HepG2 (cell line): ENCODE data around the gene SGIP1. TPM values are rescaled to one million over a fixed set of nuclear protein-coding genes. Genes with fewer than 3 reads are reported as not detected.

ENCODE experiments used
- ATAC-seq: fragments of 200-7000 bp; cut with Tn5 transposase; 3 replicates; pipeline ENCODE4 v1.9.1; 2020; ENCODE audit warnings: mild to moderate bottlenecking, moderate library complexity
- BruUV-seq: library from RNA; stranded (reverse); fragments of 400-500 nt; replicated peaks from 2 replicates; lab custom pipeline; 2021; lab: Mats Ljungman, UMichigan
- CTCF ChIA-PET: fragments of 300-600 bp; formaldehyde crosslinking; extraction: SDS; loops from one replicate; lab custom pipeline; 2021; ENCODE audit warnings: low total read pairs, inconsistent platforms, low intra/inter-chr PET ratio; lab: Yijun Ruan, JAX
- POLR2A ChIA-PET: fragments of 350-600 bp; sonication (Branson Sonifier 250); formaldehyde crosslinking; loops from one replicate; lab custom pipeline; 2020; ENCODE audit warnings: antibody characterized with exemption, inconsistent platforms; lab: Yijun Ruan, JAX
- DNase-seq: peaks from one replicate; pipeline ENCODE4 v3.0.0-alpha.2; 2015; ENCODE audit warnings: low spot score
- FAIRE-seq: peaks from 3 replicates; lab custom pipeline; 2011; peaks lifted over from hg19 to GRCh38; lab: Jason Lieb, UNC
- H2AFZ ChIP-seq: one replicate; pipeline ENCODE4 v1.6.1; 2011; ENCODE audit warnings: low read length, inconsistent platforms
- H3K27ac ChIP-seq: fragments of 300-600 bp; 3 replicates; pipeline ENCODE4 v1.8.0; 2011; ENCODE audit warnings: mixed run types, mild to moderate bottlenecking, mixed read lengths, low read length, inconsistent platforms; ENCODE audit not compliant: insufficient read depth; ENCODE audit errors: extremely low read length
- H3K27me3 ChIP-seq, 2 experiments: fragments of 200-600 bp in 1 of 2; 2 replicates in 1 of 2; 3 replicates in 1 of 2; pipeline versions ENCODE4 v1.6.0 to v1.8.0; 2011; ENCODE audit warnings: low read length in 2 of 2, mild to moderate bottlenecking in 2 of 2, moderate library complexity in 2 of 2, inconsistent platforms in 1 of 2; ENCODE audit not compliant: insufficient read depth in 2 of 2, control insufficient read depth in 1 of 2
- H3K36me3 ChIP-seq, 2 experiments: fragments of 200-600 bp in 1 of 2; replicated peaks in 1 of 2; 2 replicates in 1 of 2; 3 replicates in 1 of 2; pipeline versions ENCODE4 v1.5.1 to v1.8.0; 2011; ENCODE audit warnings: low read length in 2 of 2, inconsistent platforms in 1 of 2; ENCODE audit not compliant: insufficient read depth in 2 of 2, control insufficient read depth in 1 of 2
- H3K4me1 ChIP-seq: 2 replicates; pipeline ENCODE4 v1.5.1; 2012; ENCODE audit warnings: low read length, inconsistent platforms; ENCODE audit not compliant: insufficient read depth
- H3K4me2 ChIP-seq: 2 replicates; pipeline ENCODE4 v1.6.0; 2011; ENCODE audit warnings: low read depth, low read length, inconsistent platforms
- H3K4me3 ChIP-seq, 3 experiments: fragments of 200-600 bp in 1 of 3; sonication (generic), shearing (Covaris generic) in 1 of 3; replicated peaks in 1 of 3; 2 replicates each; pipeline ENCODE4 v1.5.1; 2011 to 2016; ENCODE audit warnings: low read length in 3 of 3, inconsistent platforms in 2 of 3, low read depth in 2 of 3, mild to moderate bottlenecking in 2 of 3, control low read depth in 1 of 3, mixed read lengths in 1 of 3; ENCODE audit not compliant: insufficient read depth in 1 of 3
- H3K79me2 ChIP-seq: one replicate; pipeline ENCODE4 v1.6.1; 2011; ENCODE audit warnings: low read length, inconsistent platforms; ENCODE audit not compliant: insufficient read depth
- H3K9ac ChIP-seq: 2 replicates; pipeline ENCODE4 v1.6.0; 2011; ENCODE audit warnings: mild to moderate bottlenecking, low read depth, low read length, inconsistent platforms; ENCODE audit not compliant: insufficient read depth
- H3K9me3 ChIP-seq: 2 replicates; pipeline ENCODE4 v1.5.1; 2012; ENCODE audit warnings: mild to moderate bottlenecking, low read length
- H4K20me1 ChIP-seq: 2 replicates; pipeline ENCODE4 v1.6.0; 2011; ENCODE audit warnings: inconsistent platforms, mild to moderate bottlenecking, low read length, moderate library complexity; ENCODE audit not compliant: insufficient read depth
- GMEB2 ChIP-seq: IDR thresholded peaks from 2 replicates; pipeline ENCODE4 v1.6.1; 2016; ENCODE audit warnings: missing biosample characterization, missing genetic modification reagents, low read depth
- HNRNPLL ChIP-seq: fragments of 200-400 bp; formaldehyde crosslinking; IDR thresholded peaks from 2 replicates; pipeline ENCODE4 v1.6.1; 2017; ENCODE audit warnings: mild to moderate bottlenecking, low read depth, low read length; ENCODE audit not compliant: poor library complexity, severe bottlenecking
- MATR3 ChIP-seq: sonication (generic); formaldehyde crosslinking; IDR thresholded peaks from 2 replicates; pipeline ENCODE4 v1.4.0; 2020; ENCODE audit warnings: missing genetic modification reagents
- MZF1 ChIP-seq: sonication (generic); formaldehyde crosslinking; IDR thresholded peaks from 2 replicates; pipeline ENCODE4 v1.8.1; 2023; ENCODE audit warnings: mild to moderate bottlenecking, missing genetic modification reagents, borderline replicate concordance
- PHF5A ChIP-seq: IDR thresholded peaks from one replicate; pipeline ENCODE4 v1.6.1; 2018; ENCODE audit warnings: low read depth, missing genetic modification reagents; ENCODE audit not compliant: unreplicated experiment
- SCMH1 ChIP-seq: sonication (generic); formaldehyde crosslinking; IDR thresholded peaks from 2 replicates; pipeline ENCODE4 v1.9.0; 2021; ENCODE audit warnings: missing genetic modification reagents, mild to moderate bottlenecking, borderline replicate concordance
- ZFY ChIP-seq: sonication (generic); formaldehyde crosslinking; IDR thresholded peaks from 2 replicates; pipeline ENCODE4 v1.4.0; 2020; ENCODE audit warnings: missing genetic modification reagents
- ZNF10 ChIP-seq: sonication (generic); formaldehyde crosslinking; IDR thresholded peaks from 2 replicates; pipeline ENCODE4 v1.4.0; 2020; ENCODE audit warnings: mild to moderate bottlenecking, low read depth, missing genetic modification reagents, borderline replicate concordance
- ZNF180 ChIP-seq: sonication (generic); formaldehyde crosslinking; IDR thresholded peaks from 2 replicates; pipeline ENCODE4 v1.4.0; 2020; ENCODE audit warnings: low read depth, missing genetic modification reagents, borderline replicate concordance
- ZNF382 ChIP-seq: sonication (generic); formaldehyde crosslinking; IDR thresholded peaks from 2 replicates; pipeline ENCODE4 v1.5.0; 2020; ENCODE audit warnings: missing genetic modification reagents, mild to moderate bottlenecking, borderline replicate concordance
- ZNF720 ChIP-seq: sonication (generic); formaldehyde crosslinking; IDR thresholded peaks from 2 replicates; pipeline ENCODE4 v1.4.0; 2020; ENCODE audit warnings: missing genetic modification reagents
- ZSCAN29 ChIP-seq: sonication (generic); formaldehyde crosslinking; conservative IDR thresholded peaks from 2 replicates; pipeline ENCODE4 v1.4.0; 2020; ENCODE audit warnings: mild to moderate bottlenecking, missing genetic modification reagents
- in situ Hi-C: cut with HindIII; loops from 2 replicates; pipeline ENCODE4 v1.10.0; 2017; ENCODE audit warnings: low pct_unique_long_range_greater_than_20kb; ENCODE audit not compliant: extremely low pct_ligation_motif_present
- intact Hi-C: fragments of 100-400 bp; cut with micrococcal nuclease; formaldehyde crosslinking; loops from one replicate; pipeline ENCODE4 v1.10.0; 2022; ENCODE audit not compliant: unreplicated experiment
- polyA plus RNA-seq, 8 experiments: library from polyadenylated mRNA; depleted of rRNA in 3 of 8; stranded (reverse) in 7 of 8; unstranded in 1 of 8; fragments of >200 nt; fragmentation: Illumina TruSeq in 4 of 8; extraction: Trizol in 4 of 8; gene quantifications; 2 replicates each; pipeline versions ENCODE4 v1.2.1 to v1.2.3, GENCODE V29; 2011 to 2016; ENCODE audit warnings: low read depth in 4 of 8, missing spikeins in 1 of 8, mixed read lengths in 1 of 8; ENCODE audit not compliant: insufficient read depth in 1 of 8
- total RNA-seq, 5 experiments: library from RNA; depleted of rRNA; stranded (reverse); fragments of >200 nt; fragmentation: Illumina TruSeq; extraction: Trizol; gene quantifications; 2 replicates each; pipeline ENCODE4 v1.2.3, GENCODE V29; 2016; ENCODE audit warnings: low read depth in 1 of 5
- TF ChIP-seq, protein P1 (sequence below): sonication (generic); formaldehyde crosslinking; IDR thresholded peaks from 2 replicates; pipeline ENCODE4 v1.4.0; 2020; ENCODE audit warnings: missing genetic modification reagents, mild to moderate bottlenecking, borderline replicate concordance

Gene SGIP1
- total and polyA plus RNA-seq, 2 of the 13 experiments (the other 11 are each of a cell fraction or from before 2014, with no cell fraction given), result not detected

GRCh38 chr1:66764994-66765578 lies 231.1 kb downstream of the SGIP1 start (continued):
- TF ChIP-seq SCMH1 (CRISPR knock-in tag), result no peak

- TF ChIP-seq, protein P1, sequence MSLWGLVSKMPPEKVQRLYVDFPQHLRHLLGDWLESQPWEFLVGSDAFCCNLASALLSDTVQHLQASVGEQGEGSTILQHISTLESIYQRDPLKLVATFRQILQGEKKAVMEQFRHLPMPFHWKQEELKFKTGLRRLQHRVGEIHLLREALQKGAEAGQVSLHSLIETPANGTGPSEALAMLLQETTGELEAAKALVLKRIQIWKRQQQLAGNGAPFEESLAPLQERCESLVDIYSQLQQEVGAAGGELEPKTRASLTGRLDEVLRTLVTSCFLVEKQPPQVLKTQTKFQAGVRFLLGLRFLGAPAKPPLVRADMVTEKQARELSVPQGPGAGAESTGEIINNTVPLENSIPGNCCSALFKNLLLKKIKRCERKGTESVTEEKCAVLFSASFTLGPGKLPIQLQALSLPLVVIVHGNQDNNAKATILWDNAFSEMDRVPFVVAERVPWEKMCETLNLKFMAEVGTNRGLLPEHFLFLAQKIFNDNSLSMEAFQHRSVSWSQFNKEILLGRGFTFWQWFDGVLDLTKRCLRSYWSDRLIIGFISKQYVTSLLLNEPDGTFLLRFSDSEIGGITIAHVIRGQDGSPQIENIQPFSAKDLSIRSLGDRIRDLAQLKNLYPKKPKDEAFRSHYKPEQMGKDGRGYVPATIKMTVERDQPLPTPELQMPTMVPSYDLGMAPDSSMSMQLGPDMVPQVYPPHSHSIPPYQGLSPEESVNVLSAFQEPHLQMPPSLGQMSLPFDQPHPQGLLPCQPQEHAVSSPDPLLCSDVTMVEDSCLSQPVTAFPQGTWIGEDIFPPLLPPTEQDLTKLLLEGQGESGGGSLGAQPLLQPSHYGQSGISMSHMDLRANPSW (CRISPR knock-in tag), result no peak
- TF ChIP-seq PHF5A (CRISPR knock-in tag), result no peak
- no peak for TF ChIP-seq MATR3 (CRISPR knock-in tag)
- no peak for TF ChIP-seq ZNF720
- no peak for TF ChIP-seq MZF1
- no peak for TF ChIP-seq GMEB2
- no peak for TF ChIP-seq ZNF382
- TF ChIP-seq ZFY (CRISPR knock-in tag), result no peak
- TF ChIP-seq ZNF180 (CRISPR knock-in tag), result no peak
- TF ChIP-seq ZNF10 (CRISPR knock-in tag), result no peak
- no peak for TF ChIP-seq HNRNPLL
- TF ChIP-seq ZSCAN29 (CRISPR knock-in tag), result no peak
- Histone ChIP-seq H3K4me2 (no peak overlapping the region), H3K79me2 (no peaks in the 10 kb centered on the region), H3K4me1 (no peaks in the 10 kb centered on the region), H4K20me1 (no peaks in the 10 kb centered on the region), H3K9me3 (no peaks in the 10 kb centered on the region), H3K27ac (no peak overlapping the region), H3K27me3 (no peaks in the 10 kb centered on the region), H3K9ac (no peak overlapping the region), H2AFZ (no peak overlapping the region), H3K36me3 (no peaks in the 10 kb centered on the region), H3K4me3 (no peak overlapping the region)
- intact Hi-C loops (loop anchor here (5.0 kb wide), 1 partner anchor 160 kb away; no protein-coding TSS in a partner anchor), in situ Hi-C loops (loop anchor here (10.0 kb wide), 1 partner anchor 377 kb away; no protein-coding TSS in a partner anchor)
- no TSS peak for BruUV-seq
- POLR2A ChIA-PET, result no interaction called here
- ATAC-seq (no peak), DNase-seq (no peak), FAIRE-seq (no peak)
- CTCF ChIA-PET, result no interaction called here
These were observed 233.7 kb downstream of the SGIP1 start for GRCh38 chr1:66767626-66768025.
